Smooth muscle cell of the brain vasculature (primary cell): Measurements from ENCODE around the gene DTD1.

Source experiments
- DNase-seq: peaks from one replicate; pipeline ENCODE4 v3.0.0-alpha.2; 2012; ENCODE audit warnings: low read depth, low spot score

Gene DTD1

GRCh38 chr20:18615020-18615650 is 27.3 kb downstream of the DTD1 start:
- no peak for DNase-seq

- no peak for DNase-seq
Observed at GRCh38 chr20:18621004-18621403, 33.1 kb downstream of the DTD1 start.

GRCh38 chr20:18623156-18623910 is 35.5 kb downstream of the DTD1 start:
- no peak for DNase-seq

GRCh38 chr20:18624948-18625347 is 37.1 kb downstream of the DTD1 start:
- no peak for DNase-seq

- DNase-seq, result no peak
Observed at GRCh38 chr20:18625907-18626655, 38.2 kb downstream of the DTD1 start.

- DNase-seq, result no peak
Observed at GRCh38 chr20:18628330-18628920, 40.6 kb downstream of the DTD1 start.

GRCh38 chr20:18632196-18632789 is 44.4 kb downstream of the DTD1 start:
- DNase-seq, result peak; percentile 33

GRCh38 chr20:18633411-18633810 is 45.6 kb downstream of the DTD1 start:
- no peak for DNase-seq

GRCh38 chr20:18634501-18634900 is 46.6 kb downstream of the DTD1 start:
- no peak for DNase-seq

- DNase-seq, result no peak
Observed at GRCh38 chr20:18635380-18635779, 47.5 kb downstream of the DTD1 start.

GRCh38 chr20:18637224-18637623 is 49.4 kb downstream of the DTD1 start:
- no peak for DNase-seq

- DNase-seq, result peak; percentile 40
Observed at GRCh38 chr20:18638768-18639167, 50.9 kb downstream of the DTD1 start.

GRCh38 chr20:18639501-18639979 is 51.7 kb downstream of the DTD1 start:
- no peak for DNase-seq

GRCh38 chr20:18645196-18645745 is 57.4 kb downstream of the DTD1 start:
- DNase-seq, result no peak

GRCh38 chr20:18645851-18646250 is 58.0 kb downstream of the DTD1 start:
- DNase-seq, result no peak

GRCh38 chr20:18647777-18648176 is 59.9 kb downstream of the DTD1 start:
- DNase-seq, result no peak

- no peak for DNase-seq
Observed at GRCh38 chr20:18650224-18650623, 62.4 kb downstream of the DTD1 start.

- no peak for DNase-seq
Observed at GRCh38 chr20:18653736-18654447, 66.0 kb downstream of the DTD1 start.

- no peak for DNase-seq
Observed at GRCh38 chr20:18654448-18654773, 66.6 kb downstream of the DTD1 start.

- no peak for DNase-seq
Observed at GRCh38 chr20:18657575-18657974, 69.7 kb downstream of the DTD1 start.
